SK-N-SH (cell line): ENCODE results near the gene SFTPB.

Experiments
- CTCF ChIP-seq: fragments of 200-600 bp; sonication (generic); IDR thresholded peaks from 2 replicates; pipeline ENCODE4 v1.6.1; 2017; ENCODE audit warnings: antibody characterized with exemption, mild to moderate bottlenecking, moderate library complexity
- EP300 ChIP-seq, 2 experiments: IDR thresholded peaks; 2 replicates each; pipeline versions ENCODE4 v1.4.0 to v1.6.1; 2012; ENCODE audit warnings: borderline replicate concordance in 1 of 2, low read depth in 1 of 2, low read length in 1 of 2
- RCOR1 ChIP-seq: fragments of 150-350 bp; IDR thresholded peaks from 2 replicates; pipeline ENCODE4 v1.6.1; 2017; ENCODE audit warnings: antibody characterized with exemption, low read length

- no peak for TF ChIP-seq CTCF
- TF ChIP-seq EP300 (IDR thresholded peaks at IDR 0.05; ENCODE audit: borderline replicate concordance in 1 of 2, low read depth in 1 of 2, low read length in 1 of 2) = no peak
- no peak for TF ChIP-seq RCOR1
Observed at GRCh38 chr2:85655961-85656417, 12.0 kb downstream of the SFTPB start.
